Spinal cord (tissue), 10 donors: ENCODE data around the gene NSF. TPM values are rescaled to one million over a fixed set of nuclear protein-coding genes. Genes with fewer than 3 reads are reported as not detected.
"Not testable (repeated sequence)": the region's sequence is repeated elsewhere in the genome, so short reads cannot be mapped to it uniquely, and the experiment has no call there.

ENCODE experiments used
- DNase-seq, 6 donors: peaks; one replicate each; pipeline versions ENCODE4 v3.0.0 to v3.0.0-alpha.2; 2013 to 2015; ENCODE audit warnings: low spot score in 6 of 6, low read depth in 4 of 6
- H3K27ac ChIP-seq: one replicate; pipeline ENCODE4 v1.5.1; 2013; ENCODE audit warnings: low read depth, low read length, control low read depth
- H3K27me3 ChIP-seq: one replicate; pipeline ENCODE4 v1.6.1; 2013; ENCODE audit warnings: low read length; ENCODE audit not compliant: control insufficient read depth, insufficient read depth
- H3K36me3 ChIP-seq: one replicate; pipeline ENCODE4 v1.6.1; 2013; ENCODE audit warnings: low read length; ENCODE audit not compliant: control insufficient read depth, insufficient read depth
- H3K4me1 ChIP-seq: one replicate; pipeline ENCODE4 v1.6.1; 2013; ENCODE audit warnings: low read length; ENCODE audit not compliant: control insufficient read depth, insufficient read depth
- H3K4me3 ChIP-seq: one replicate; pipeline ENCODE4 v1.5.1; 2013; ENCODE audit warnings: low read depth, low read length, control low read depth
- H3K9me3 ChIP-seq: one replicate; pipeline ENCODE4 v1.6.1; 2013; ENCODE audit warnings: low read length; ENCODE audit not compliant: control insufficient read depth, insufficient read depth
- WGBS: methylation state at CpG from one replicate; pipeline ENCODE4 v1.1.5; 2013; ENCODE audit warnings: missing lambda C conversion rate; ENCODE audit not compliant: insufficient coverage; 5-methylcytosine and 5-hydroxymethylcytosine counted together
- polyA plus RNA-seq, 2 donors: library from polyadenylated mRNA; unstranded; fragments of 120-200 nt; gene quantifications; one replicate each; pipeline ENCODE4 v1.2.1, GENCODE V29; 2013; ENCODE audit not compliant: insufficient read length in 2 of 2
- total RNA-seq, 2 donors: library from RNA; depleted of rRNA in 1 of 2; stranded (reverse); fragments of 120-200 nt in 1 of 2; fragments of >200 nt in 1 of 2; gene quantifications; one replicate each; pipeline versions ENCODE4 v1.2.3 to v1.2.4, GENCODE V29; 2013 to 2014
- donor health status: healthy.

Gene NSF
- total and polyA plus RNA-seq, 4 donors = 46.8 to 266 (median 148) TPM

DNA sequence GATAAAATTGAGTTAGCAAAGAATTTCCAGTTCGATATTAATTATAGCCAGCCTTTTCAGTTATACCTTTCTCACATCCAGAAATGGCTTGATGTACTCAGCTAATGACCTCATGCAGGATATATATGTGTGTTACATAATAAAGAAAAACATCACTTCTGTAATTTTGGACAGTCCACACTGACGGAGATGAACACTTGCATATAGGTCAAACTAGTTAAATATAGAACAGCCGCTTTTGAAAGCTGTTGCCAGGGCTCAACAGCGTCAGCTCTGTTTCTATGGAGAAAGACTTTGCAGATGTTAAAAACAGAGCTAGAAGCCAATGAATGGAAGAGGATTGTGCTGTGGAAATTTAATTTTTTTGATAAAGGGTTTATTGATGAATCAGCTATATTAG is 94.8 kb downstream of the NSF start:
- not testable (repeated sequence) for H3K27ac ChIP-seq, H3K4me1 ChIP-seq, H3K9me3 ChIP-seq, H3K4me3 ChIP-seq, H3K27me3 ChIP-seq, H3K36me3 ChIP-seq
- DNase-seq = peak in 1 of 6 donors; percentile 5
- no CpG with 5 or more reads among the region's 4 CpGs for WGBS

DNA sequence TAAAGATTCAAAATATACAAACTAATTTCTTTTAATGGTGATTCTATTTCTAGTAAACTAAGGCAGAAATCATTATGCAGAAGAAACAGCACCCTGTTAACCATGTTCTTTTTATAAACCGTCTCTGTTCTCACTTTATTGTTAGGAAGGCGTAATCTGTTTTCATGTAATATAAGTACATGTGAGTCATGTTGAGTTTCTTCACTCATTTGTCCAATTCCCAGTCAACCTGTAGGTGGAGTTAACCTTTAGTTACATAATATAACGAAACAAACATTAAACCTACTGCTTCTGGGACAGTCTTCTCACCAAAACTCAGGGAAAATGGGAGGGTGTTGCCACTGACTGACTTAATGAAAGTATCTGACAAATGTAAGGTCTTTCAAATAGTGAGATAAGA is 101.7 kb downstream of the NSF start:
- H3K4me1 ChIP-seq, H3K27ac ChIP-seq, DNase-seq, H3K4me3 ChIP-seq, H3K27me3 ChIP-seq, H3K9me3 ChIP-seq, H3K36me3 ChIP-seq: not testable (repeated sequence)
- WGBS = no CpG with 5 or more reads among the region's 3 CpGs

DNA sequence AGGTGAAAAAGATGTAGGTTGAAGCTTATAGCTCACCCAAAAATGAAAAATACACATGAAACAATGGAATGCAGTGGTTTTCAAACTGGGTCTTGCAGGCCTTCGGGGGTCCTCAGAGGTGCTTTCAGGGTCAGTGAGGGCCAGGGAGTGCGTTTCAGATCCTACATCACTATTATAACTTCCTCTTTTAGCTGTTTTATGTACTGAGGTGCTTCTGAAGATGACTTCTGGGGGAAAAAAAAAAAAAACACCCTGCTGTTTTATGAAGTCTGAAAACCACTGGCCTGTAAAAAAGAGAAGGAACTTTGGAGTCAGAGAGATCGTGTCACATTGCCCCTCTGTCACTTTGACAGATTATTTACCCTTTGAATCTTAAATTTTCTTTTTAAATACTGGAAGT is 102.8 kb downstream of the NSF start:
- not testable (repeated sequence) for DNase-seq
- no CpG with 5 or more reads among the region's 3 CpGs for WGBS

DNA sequence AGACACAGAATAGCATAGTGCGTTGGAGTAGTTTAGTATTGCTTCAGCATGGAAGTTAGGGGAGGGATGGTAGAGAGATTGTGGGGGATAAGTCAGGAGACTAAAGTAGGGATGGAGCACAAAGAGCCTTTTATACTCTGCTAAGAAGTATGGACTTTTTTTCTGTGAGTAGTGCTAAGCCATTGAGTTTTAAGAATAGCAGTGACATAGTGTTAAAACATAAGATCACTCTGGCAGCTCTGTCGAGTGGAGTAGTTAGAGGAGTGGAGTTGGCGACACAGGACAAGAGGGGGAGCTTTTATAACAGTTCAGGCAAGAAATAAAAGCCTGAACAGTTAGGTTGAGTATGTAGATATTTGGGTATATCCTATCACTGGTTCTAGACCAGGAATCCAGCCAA is 106.1 kb downstream of the NSF start:
- not testable (repeated sequence) for H3K9me3 ChIP-seq, H3K4me1 ChIP-seq, H3K27ac ChIP-seq, DNase-seq, H3K36me3 ChIP-seq, H3K4me3 ChIP-seq, H3K27me3 ChIP-seq
- no CpG with 5 or more reads among the region's 3 CpGs for WGBS

More for the DNA sequence above, 102.8 kb downstream of the NSF start:
- not testable (repeated sequence) for H3K4me3 ChIP-seq, H3K27ac ChIP-seq, H3K4me1 ChIP-seq, H3K27me3 ChIP-seq, H3K36me3 ChIP-seq, H3K9me3 ChIP-seq

DNA sequence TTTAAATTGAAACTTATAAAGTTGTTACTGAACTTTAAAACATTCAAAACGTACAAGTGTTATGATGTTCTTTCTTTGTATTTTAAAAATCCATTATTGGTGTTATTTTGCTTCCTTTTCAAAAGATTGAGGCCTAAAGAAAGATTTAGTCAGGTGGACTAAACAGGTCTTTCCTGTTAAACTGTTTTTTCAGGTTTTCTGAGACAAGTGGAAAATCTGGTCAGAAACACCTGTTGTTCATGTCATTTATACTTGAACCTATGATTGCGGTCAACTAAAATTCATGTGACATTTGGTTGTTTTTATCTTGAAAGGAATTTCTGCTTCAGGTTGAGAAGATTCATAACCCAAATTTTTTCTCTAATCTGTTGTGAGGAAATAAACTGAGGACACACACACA is 108.5 kb downstream of the NSF start:
- H3K9me3 ChIP-seq, H3K27me3 ChIP-seq, DNase-seq, H3K27ac ChIP-seq, H3K4me1 ChIP-seq, H3K36me3 ChIP-seq, H3K4me3 ChIP-seq: not testable (repeated sequence)
- no CpG with 5 or more reads among the region's 2 CpGs for WGBS

DNA sequence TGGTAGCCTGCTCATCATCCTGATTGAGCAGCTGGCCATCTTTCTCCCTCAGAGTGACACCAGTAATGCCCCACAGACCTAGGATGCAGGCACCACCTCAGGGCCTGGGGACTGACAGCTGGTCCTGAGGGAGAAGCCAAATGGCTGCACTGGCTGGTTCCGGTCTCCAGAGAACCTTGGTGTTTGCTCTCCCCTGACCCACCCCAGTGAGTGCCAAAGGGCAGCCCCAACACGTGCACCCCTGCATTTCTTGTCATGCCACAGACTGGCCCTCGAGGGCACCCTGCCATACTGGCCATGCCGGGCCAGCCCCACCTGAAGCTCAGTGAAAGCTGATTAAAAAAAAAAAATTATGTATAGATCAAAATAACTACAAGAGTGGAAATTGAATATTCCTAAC is 127.5 kb downstream of the NSF start:
- no peak overlapping the region for H3K27ac ChIP-seq
- WGBS = 100% methylated on average over 1 of the region's 4 CpGs
- H3K4me3 ChIP-seq = no peak overlapping the region
- peaks cover 17% of the 10 kb centered on the region for H3K36me3 ChIP-seq
- no peaks in the 10 kb centered on the region for H3K9me3 ChIP-seq
- H3K4me1 ChIP-seq = no peaks in the 10 kb centered on the region
- DNase-seq = no peak
- H3K27me3 ChIP-seq = no peaks in the 10 kb centered on the region

DNA sequence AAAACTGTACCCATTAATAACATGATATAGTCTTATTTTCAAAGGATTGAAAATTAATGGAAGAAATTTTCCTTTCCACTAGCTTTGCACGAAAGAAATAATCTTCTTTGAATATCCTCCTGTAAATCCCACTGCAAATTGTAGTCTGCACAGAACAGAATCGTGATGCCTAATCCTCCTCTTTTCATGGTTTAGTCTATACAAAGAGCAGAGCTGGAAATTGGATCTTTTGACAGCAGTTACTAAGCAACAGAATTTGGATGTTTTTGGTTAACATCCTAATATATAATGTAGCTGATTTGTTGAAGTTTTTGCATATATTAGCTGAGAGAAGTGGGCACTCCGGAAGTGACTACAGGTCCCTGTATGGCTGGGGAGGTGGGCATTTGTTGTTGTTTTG is 129.4 kb downstream of the NSF start:
- H3K4me1 ChIP-seq = no peaks in the 10 kb centered on the region
- peak in 1 of 6 donors; percentile 26 for DNase-seq
- no peaks in the 10 kb centered on the region for H3K27me3 ChIP-seq
- no peaks in the 10 kb centered on the region for H3K9me3 ChIP-seq
- H3K27ac ChIP-seq = no peak overlapping the region
- no peak overlapping the region for H3K4me3 ChIP-seq
- peaks cover 17% of the 10 kb centered on the region for H3K36me3 ChIP-seq
- no CpG with 5 or more reads among the region's 3 CpGs for WGBS

DNA sequence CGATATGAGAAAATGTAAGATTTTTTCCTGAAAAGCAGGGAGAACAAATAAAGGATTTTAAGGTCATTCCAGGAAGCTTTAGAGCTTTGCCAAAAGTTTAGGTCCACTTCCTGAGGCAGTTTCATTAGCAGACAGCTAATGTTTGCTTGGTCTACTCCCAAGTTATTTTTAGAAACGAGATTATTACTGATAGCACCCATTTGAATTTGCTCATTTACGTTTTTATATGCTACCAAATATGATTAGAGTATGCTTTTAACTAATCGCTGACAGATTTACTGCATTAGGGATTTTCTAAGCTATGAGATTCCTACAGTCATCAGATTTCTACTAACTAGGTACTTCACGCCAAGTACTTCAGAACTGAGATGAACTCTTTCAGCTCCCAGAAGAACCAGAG is 129.9 kb downstream of the NSF start:
- peaks cover 17% of the 10 kb centered on the region for H3K36me3 ChIP-seq

DNA sequence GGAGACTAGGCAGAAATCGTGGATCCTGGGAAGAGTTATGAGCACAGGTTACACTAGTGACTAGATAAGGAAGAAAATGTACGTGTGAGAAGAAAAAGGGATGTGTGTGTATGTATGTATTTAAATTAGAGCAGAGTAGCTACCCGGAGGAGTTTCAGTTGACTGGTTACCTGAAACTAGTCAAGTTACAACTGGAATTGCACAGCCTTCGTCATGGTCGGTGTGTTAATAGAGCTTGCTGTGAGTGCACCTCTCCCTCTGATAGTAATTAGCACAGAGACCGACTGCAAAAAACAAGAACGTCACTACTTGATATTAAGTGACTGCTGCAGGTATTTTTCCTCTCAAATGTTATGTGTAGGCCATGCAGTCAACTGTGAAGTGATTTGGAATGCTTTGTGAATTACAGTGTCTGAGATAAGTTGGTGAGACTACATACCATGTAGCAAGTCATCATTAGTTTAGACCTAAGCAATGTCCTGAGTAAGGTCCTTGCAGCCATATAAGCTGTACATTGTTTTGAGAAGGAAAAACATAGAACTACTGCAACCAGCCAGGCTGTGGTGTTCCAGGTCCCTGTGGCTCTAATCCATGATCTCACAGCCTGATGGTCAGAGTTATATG is 132.3 kb downstream of the NSF start:
- no peaks in the 10 kb centered on the region for H3K27me3 ChIP-seq
- H3K4me3 ChIP-seq = no peak overlapping the region
- no peak for DNase-seq
- H3K9me3 ChIP-seq = no peaks in the 10 kb centered on the region
- no peak overlapping the region for H3K27ac ChIP-seq
- H3K4me1 ChIP-seq = no peaks in the 10 kb centered on the region
- WGBS = 98% methylated on average over 6 of the region's 7 CpGs
- H3K36me3 ChIP-seq = peaks cover 9% of the 10 kb centered on the region

More for the DNA sequence above, 129.9 kb downstream of the NSF start:
- H3K27me3 ChIP-seq = no peaks in the 10 kb centered on the region
- H3K27ac ChIP-seq = no peak overlapping the region
- no peaks in the 10 kb centered on the region for H3K9me3 ChIP-seq
- H3K4me1 ChIP-seq = no peaks in the 10 kb centered on the region
- 83% methylated on average over 1 of the region's 5 CpGs for WGBS
- peak in 1 of 6 donors; percentile 8 for DNase-seq
- no peak overlapping the region for H3K4me3 ChIP-seq

DNA sequence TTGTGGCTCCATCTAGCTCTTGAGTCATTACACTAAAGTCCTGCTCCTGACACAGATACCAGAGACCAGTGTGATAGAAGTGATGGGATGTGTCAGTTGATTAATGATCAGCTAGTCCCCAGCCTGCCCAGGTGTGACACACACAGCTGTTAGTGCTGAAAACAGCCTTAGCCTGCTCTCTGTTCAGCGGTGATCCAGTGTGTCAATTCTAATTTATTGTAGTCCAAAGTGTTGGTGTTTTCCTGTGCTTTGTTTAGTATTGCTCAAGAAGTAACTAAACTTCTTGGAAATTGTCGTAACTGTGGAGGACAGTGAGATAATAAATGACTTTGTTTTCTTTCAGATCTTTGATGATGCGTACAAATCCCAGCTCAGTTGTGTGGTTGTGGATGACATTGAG is 135.7 kb downstream of the NSF start:
- Histone ChIP-seq H3K27me3 (no peaks in the 10 kb centered on the region), H3K36me3 (no peaks in the 10 kb centered on the region), H3K4me1 (no peaks in the 10 kb centered on the region), H3K27ac (no peak overlapping the region), H3K4me3 (no peak overlapping the region), H3K9me3 (no peaks in the 10 kb centered on the region)
- no peak for DNase-seq
- WGBS = 43% methylated on average over 1 of the region's 3 CpGs
